GM12878 (cell line): Measurements from ENCODE around the gene MYO1D.

Experiments
- CTCF ChIP-seq, 3 experiments: IDR thresholded peaks in 2 of 3; conservative IDR thresholded peaks in 1 of 3; 2 replicates each; pipeline ENCODE4 v1.5.1; 2011; ENCODE audit warnings: low read depth in 3 of 3, low read length in 3 of 3, mild to moderate bottlenecking in 3 of 3, control low read depth in 2 of 3, moderate library complexity in 2 of 3, inconsistent platforms in 1 of 3, mixed read lengths in 1 of 3; ENCODE audit not compliant: control insufficient read depth in 2 of 3, insufficient read depth in 1 of 3; ENCODE audit errors: extremely low read depth in 1 of 3
- HCFC1 ChIP-seq: fragments of 150-350 bp; IDR thresholded peaks from 2 replicates; pipeline ENCODE4 v1.6.1; 2014; ENCODE audit warnings: low read length
- JUND ChIP-seq: IDR thresholded peaks from 2 replicates; pipeline ENCODE4 v1.6.1; 2012; ENCODE audit warnings: low read depth, mild to moderate bottlenecking, low read length, improper control_type of control experiment, moderate library complexity
- KAT2A ChIP-seq: conservative IDR thresholded peaks from 2 replicates; pipeline ENCODE4 v1.6.1; 2011; ENCODE audit warnings: low read depth, low read length; ENCODE audit not compliant: control insufficient read depth
- MYB ChIP-seq: fragments of 150-350 bp; IDR thresholded peaks from 2 replicates; pipeline ENCODE4 v1.6.1; 2014; ENCODE audit warnings: mild to moderate bottlenecking, low read depth, low read length, borderline replicate concordance
- MYC ChIP-seq: IDR thresholded peaks from 2 replicates; pipeline ENCODE4 v1.6.1; 2011; ENCODE audit warnings: mild to moderate bottlenecking, low read length, moderate library complexity, inconsistent platforms; ENCODE audit not compliant: insufficient read depth, insufficient replicate concordance, insufficient read length, severe bottlenecking
- NFYB ChIP-seq: IDR thresholded peaks from 2 replicates; pipeline ENCODE4 v1.6.1; 2011; ENCODE audit warnings: low read depth, mild to moderate bottlenecking, low read length, improper control_type of control experiment, moderate library complexity; ENCODE audit not compliant: insufficient read depth
- PBX3 ChIP-seq: IDR thresholded peaks from 2 replicates; pipeline ENCODE4 v1.6.1; 2011; ENCODE audit warnings: mild to moderate bottlenecking, low read depth, low read length, moderate library complexity; ENCODE audit not compliant: insufficient replicate concordance
- POLR2A ChIP-seq: IDR thresholded peaks from 2 replicates; pipeline ENCODE4 v1.6.1; 2011; ENCODE audit warnings: low read depth, mild to moderate bottlenecking, low read length
- RCOR1 ChIP-seq: conservative IDR thresholded peaks from 2 replicates; pipeline ENCODE4 v1.6.1; 2012; ENCODE audit warnings: low read depth, low read length, improper control_type of control experiment
- RELB ChIP-seq: fragments of 450-650 bp; IDR thresholded peaks from 2 replicates; pipeline ENCODE4 v1.6.1; 2017; ENCODE audit warnings: low read depth, mild to moderate bottlenecking, moderate library complexity
- SREBF1 ChIP-seq: IDR thresholded peaks from 2 replicates; pipeline ENCODE4 v1.6.1; 2012; ENCODE audit warnings: mild to moderate bottlenecking, low read length
- USF1 ChIP-seq: IDR thresholded peaks from 2 replicates; pipeline ENCODE4 v1.6.1; 2011; ENCODE audit warnings: borderline replicate concordance, low read depth, mild to moderate bottlenecking, moderate library complexity, mixed read lengths, low read length; ENCODE audit not compliant: insufficient read depth; ENCODE audit errors: extremely low read length
- ZNF274 ChIP-seq: IDR thresholded peaks from one replicate; pipeline ENCODE4 v1.8.0; 2011; ENCODE audit not compliant: insufficient read length, insufficient read depth

- TF ChIP-seq MYC (no peak), CTCF (IDR thresholded peaks at IDR 0.05 in 2 of 3, conservative IDR thresholded peaks at IDR 0.05 in 1 of 3; ENCODE audit: control insufficient read depth in 2 of 3, extremely low read depth in 1 of 3, insufficient read depth in 1 of 3, low read depth in 3 of 3, low read length in 3 of 3) (no peak), SREBF1 (no peak), JUND (no peak), RCOR1 (no peak), NFYB (no peak), ZNF274 (no peak), RELB (no peak), USF1 (no peak), MYB (no peak), POLR2A (no peak), KAT2A (no peak), PBX3 (no peak), HCFC1 (no peak)
Measured at GRCh38 chr17:32479074-32479617, 397.8 kb downstream of the MYO1D start.
